Measurements from ENCODE around the gene HSF5.

DNA sequence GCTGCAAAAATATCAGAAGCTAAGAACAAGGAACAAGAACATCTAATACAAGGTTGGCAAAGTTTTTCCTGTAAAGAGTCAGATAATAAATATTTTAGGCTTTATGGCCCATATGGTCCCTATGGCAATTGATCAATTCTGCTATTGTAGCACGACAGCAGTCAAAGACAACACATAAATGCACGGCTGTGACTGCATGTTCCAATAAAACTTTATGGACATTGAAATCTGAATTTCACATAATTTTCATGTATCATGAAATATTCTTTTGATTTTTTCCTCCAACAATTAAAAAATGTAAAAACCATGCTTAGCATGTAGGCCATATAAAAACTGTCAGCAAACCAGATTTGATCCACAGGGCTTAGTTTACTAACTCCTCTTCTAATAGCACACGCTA lies 60.4 kb downstream of the HSF5 start:
- TF ChIP-seq, protein P1, sequence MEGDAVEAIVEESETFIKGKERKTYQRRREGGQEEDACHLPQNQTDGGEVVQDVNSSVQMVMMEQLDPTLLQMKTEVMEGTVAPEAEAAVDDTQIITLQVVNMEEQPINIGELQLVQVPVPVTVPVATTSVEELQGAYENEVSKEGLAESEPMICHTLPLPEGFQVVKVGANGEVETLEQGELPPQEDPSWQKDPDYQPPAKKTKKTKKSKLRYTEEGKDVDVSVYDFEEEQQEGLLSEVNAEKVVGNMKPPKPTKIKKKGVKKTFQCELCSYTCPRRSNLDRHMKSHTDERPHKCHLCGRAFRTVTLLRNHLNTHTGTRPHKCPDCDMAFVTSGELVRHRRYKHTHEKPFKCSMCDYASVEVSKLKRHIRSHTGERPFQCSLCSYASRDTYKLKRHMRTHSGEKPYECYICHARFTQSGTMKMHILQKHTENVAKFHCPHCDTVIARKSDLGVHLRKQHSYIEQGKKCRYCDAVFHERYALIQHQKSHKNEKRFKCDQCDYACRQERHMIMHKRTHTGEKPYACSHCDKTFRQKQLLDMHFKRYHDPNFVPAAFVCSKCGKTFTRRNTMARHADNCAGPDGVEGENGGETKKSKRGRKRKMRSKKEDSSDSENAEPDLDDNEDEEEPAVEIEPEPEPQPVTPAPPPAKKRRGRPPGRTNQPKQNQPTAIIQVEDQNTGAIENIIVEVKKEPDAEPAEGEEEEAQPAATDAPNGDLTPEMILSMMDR (IDR thresholded peaks at IDR 0.05): no peak
- TF ChIP-seq ZFX (IDR thresholded peaks at IDR 0.05; ENCODE audit: borderline replicate concordance): no peak
